ENCODE results near the gene RPL39L. TPM values are rescaled to one million over a fixed set of nuclear protein-coding genes. Genes with fewer than 3 reads are reported as not detected.

Gene RPL39L
- total and polyA plus RNA-seq, 2 of the 13 experiments (the other 11 are each of a cell fraction or from before 2014, with no cell fraction given) = not detected

DNA sequence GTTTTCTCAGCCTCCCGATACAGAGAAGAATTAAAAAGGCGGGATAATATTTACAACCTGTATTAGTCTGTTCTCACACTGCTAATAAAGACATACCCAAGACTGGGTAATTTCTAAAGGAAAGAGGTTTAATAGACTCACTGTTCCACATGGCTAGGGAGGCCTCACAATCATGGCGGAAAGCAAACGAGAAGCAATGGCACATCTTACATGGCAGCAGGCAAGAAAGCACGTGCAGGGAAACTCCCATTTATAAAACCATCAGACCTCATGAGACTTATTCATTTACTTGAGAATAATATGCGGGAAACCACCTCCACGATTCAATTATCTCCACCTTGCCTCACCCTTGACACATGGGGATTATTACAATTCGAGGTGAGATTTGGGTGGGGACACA, 27.5 kb upstream of the RPL39L start:
- H2AFZ ChIP-seq (ENCODE audit: low read length) = no peak overlapping the region
- H3K27me3 ChIP-seq (ENCODE audit: control insufficient read depth in 1 of 2, insufficient read depth in 2 of 2, low read length in 2 of 2) = no peaks in the 10 kb centered on the region; a peak in 1 of 5 replicates
- H4K20me1 ChIP-seq (ENCODE audit: insufficient read depth, low read length) = no peaks in the 10 kb centered on the region
- H3K36me3 ChIP-seq (replicated peaks in 1 of 2; ENCODE audit: control insufficient read depth in 1 of 2, insufficient read depth in 2 of 2, low read length in 2 of 2) = no peaks in the 10 kb centered on the region
- no peak overlapping the region for H3K9ac ChIP-seq (ENCODE audit: insufficient read depth, low read depth, low read length)
- no peaks in the 10 kb centered on the region for H3K9me3 ChIP-seq (ENCODE audit: low read length)
- no peak for DNase-seq (ENCODE audit: low spot score)
- no peak overlapping the region for H3K4me2 ChIP-seq (ENCODE audit: low read depth, low read length)
- in situ Hi-C loops (cut with HindIII; ENCODE audit: extremely low pct_ligation_motif_present, low pct_unique_long_range_greater_than_20kb) = no loop called here
- POLR2A ChIA-PET = no interaction called here
- WGBS (ENCODE audit: low lambda C conversion rate) = 38% methylated on average over 8 of the region's 8 CpGs
- no TSS peak for BruUV-seq (replicated peaks)
- no peak for ATAC-seq
- H3K27ac ChIP-seq (ENCODE audit: extremely low read length, insufficient read depth, low read length) = no peak overlapping the region
- H3K79me2 ChIP-seq (ENCODE audit: insufficient read depth, low read length) = no peaks in the 10 kb centered on the region
- no peak for FAIRE-seq
- intact Hi-C loops (cut with micrococcal nuclease; ENCODE audit: unreplicated experiment) = no loop called here
- H3K4me1 ChIP-seq (ENCODE audit: insufficient read depth, low read length) = no peaks in the 10 kb centered on the region
- no peak overlapping the region for H3K4me3 ChIP-seq (replicated peaks in 1 of 3; ENCODE audit: insufficient read depth in 1 of 3, low read depth in 2 of 3, low read length in 3 of 3)
- CTCF ChIA-PET (ENCODE audit: low intra/inter-chr PET ratio, low total read pairs) = interaction anchor here (2.5 kb wide), 1 partner anchor 318 kb away, joined by 13 read pairs; no protein-coding TSS in a partner anchor
- TF ChIP-seq SYNCRIP (IDR thresholded peaks at IDR 0.05; ENCODE audit: insufficient read depth, low read depth, low read length) (no peak), SSRP1 (CRISPR knock-in tag; IDR thresholded peaks at IDR 0.05) (no peak), EHMT2 (IDR thresholded peaks at IDR 0.05; ENCODE audit: borderline replicate concordance, low read depth, low read length) (no peak), KAT8 (CRISPR knock-in tag; IDR thresholded peaks at IDR 0.05) (no peak), AGO2 (optimal IDR thresholded peaks at IDR 0.05; ENCODE audit: low read depth, low read length) (no peak), ZNF24 (IDR thresholded peaks at IDR 0.05) (no peak), WIZ (CRISPR knock-in tag; IDR thresholded peaks at IDR 0.05) (no peak), SRSF1 (optimal IDR thresholded peaks at IDR 0.05; ENCODE audit: low read depth, low read length) (no peak), STAT5B (CRISPR knock-in tag; IDR thresholded peaks at IDR 0.05) (no peak)
- TF ChIP-seq, protein P1, sequence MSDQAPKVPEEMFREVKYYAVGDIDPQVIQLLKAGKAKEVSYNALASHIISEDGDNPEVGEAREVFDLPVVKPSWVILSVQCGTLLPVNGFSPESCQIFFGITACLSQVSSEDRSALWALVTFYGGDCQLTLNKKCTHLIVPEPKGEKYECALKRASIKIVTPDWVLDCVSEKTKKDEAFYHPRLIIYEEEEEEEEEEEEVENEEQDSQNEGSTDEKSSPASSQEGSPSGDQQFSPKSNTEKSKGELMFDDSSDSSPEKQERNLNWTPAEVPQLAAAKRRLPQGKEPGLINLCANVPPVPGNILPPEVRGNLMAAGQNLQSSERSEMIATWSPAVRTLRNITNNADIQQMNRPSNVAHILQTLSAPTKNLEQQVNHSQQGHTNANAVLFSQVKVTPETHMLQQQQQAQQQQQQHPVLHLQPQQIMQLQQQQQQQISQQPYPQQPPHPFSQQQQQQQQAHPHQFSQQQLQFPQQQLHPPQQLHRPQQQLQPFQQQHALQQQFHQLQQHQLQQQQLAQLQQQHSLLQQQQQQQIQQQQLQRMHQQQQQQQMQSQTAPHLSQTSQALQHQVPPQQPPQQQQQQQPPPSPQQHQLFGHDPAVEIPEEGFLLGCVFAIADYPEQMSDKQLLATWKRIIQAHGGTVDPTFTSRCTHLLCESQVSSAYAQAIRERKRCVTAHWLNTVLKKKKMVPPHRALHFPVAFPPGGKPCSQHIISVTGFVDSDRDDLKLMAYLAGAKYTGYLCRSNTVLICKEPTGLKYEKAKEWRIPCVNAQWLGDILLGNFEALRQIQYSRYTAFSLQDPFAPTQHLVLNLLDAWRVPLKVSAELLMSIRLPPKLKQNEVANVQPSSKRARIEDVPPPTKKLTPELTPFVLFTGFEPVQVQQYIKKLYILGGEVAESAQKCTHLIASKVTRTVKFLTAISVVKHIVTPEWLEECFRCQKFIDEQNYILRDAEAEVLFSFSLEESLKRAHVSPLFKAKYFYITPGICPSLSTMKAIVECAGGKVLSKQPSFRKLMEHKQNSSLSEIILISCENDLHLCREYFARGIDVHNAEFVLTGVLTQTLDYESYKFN (CRISPR knock-in tag; conservative IDR thresholded peaks at IDR 0.05) = no peak
- TF ChIP-seq, protein P2, sequence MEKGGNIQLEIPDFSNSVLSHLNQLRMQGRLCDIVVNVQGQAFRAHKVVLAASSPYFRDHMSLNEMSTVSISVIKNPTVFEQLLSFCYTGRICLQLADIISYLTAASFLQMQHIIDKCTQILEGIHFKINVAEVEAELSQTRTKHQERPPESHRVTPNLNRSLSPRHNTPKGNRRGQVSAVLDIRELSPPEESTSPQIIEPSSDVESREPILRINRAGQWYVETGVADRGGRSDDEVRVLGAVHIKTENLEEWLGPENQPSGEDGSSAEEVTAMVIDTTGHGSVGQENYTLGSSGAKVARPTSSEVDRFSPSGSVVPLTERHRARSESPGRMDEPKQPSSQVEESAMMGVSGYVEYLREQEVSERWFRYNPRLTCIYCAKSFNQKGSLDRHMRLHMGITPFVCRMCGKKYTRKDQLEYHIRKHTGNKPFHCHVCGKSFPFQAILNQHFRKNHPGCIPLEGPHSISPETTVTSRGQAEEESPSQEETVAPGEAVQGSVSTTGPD (CRISPR knock-in tag; IDR thresholded peaks at IDR 0.05) = no peak
- TF ChIP-seq, protein P3, sequence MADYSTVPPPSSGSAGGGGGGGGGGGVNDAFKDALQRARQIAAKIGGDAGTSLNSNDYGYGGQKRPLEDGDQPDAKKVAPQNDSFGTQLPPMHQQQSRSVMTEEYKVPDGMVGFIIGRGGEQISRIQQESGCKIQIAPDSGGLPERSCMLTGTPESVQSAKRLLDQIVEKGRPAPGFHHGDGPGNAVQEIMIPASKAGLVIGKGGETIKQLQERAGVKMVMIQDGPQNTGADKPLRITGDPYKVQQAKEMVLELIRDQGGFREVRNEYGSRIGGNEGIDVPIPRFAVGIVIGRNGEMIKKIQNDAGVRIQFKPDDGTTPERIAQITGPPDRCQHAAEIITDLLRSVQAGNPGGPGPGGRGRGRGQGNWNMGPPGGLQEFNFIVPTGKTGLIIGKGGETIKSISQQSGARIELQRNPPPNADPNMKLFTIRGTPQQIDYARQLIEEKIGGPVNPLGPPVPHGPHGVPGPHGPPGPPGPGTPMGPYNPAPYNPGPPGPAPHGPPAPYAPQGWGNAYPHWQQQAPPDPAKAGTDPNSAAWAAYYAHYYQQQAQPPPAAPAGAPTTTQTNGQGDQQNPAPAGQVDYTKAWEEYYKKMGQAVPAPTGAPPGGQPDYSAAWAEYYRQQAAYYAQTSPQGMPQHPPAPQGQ (CRISPR knock-in tag; IDR thresholded peaks at IDR 0.05; ENCODE audit: borderline replicate concordance) = no peak
- TF ChIP-seq, protein P4, sequence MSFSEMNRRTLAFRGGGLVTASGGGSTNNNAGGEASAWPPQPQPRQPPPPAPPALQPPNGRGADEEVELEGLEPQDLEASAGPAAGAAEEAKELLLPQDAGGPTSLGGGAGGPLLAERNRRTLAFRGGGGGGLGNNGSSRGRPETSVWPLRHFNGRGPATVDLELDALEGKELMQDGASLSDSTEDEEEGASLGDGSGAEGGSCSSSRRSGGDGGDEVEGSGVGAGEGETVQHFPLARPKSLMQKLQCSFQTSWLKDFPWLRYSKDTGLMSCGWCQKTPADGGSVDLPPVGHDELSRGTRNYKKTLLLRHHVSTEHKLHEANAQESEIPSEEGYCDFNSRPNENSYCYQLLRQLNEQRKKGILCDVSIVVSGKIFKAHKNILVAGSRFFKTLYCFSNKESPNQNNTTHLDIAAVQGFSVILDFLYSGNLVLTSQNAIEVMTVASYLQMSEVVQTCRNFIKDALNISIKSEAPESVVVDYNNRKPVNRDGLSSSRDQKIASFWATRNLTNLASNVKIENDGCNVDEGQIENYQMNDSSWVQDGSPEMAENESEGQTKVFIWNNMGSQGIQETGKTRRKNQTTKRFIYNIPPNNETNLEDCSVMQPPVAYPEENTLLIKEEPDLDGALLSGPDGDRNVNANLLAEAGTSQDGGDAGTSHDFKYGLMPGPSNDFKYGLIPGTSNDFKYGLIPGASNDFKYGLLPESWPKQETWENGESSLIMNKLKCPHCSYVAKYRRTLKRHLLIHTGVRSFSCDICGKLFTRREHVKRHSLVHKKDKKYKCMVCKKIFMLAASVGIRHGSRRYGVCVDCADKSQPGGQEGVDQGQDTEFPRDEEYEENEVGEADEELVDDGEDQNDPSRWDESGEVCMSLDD (CRISPR knock-in tag; IDR thresholded peaks at IDR 0.05; ENCODE audit: borderline replicate concordance) = no peak
- TF ChIP-seq, protein P5, sequence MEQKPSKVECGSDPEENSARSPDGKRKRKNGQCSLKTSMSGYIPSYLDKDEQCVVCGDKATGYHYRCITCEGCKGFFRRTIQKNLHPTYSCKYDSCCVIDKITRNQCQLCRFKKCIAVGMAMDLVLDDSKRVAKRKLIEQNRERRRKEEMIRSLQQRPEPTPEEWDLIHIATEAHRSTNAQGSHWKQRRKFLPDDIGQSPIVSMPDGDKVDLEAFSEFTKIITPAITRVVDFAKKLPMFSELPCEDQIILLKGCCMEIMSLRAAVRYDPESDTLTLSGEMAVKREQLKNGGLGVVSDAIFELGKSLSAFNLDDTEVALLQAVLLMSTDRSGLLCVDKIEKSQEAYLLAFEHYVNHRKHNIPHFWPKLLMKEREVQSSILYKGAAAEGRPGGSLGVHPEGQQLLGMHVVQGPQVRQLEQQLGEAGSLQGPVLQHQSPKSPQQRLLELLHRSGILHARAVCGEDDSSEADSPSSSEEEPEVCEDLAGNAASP (CRISPR knock-in tag; IDR thresholded peaks at IDR 0.05; ENCODE audit: borderline replicate concordance) = no peak

Measured in HepG2 (cell line).